Small intestine (tissue), 7 donors: ENCODE data around the gene KDM3A. TPM values are rescaled to one million over a fixed set of nuclear protein-coding genes. Genes with fewer than 3 reads are reported as not detected.

Experiments
- DNase-seq, 2 donors: peaks; one replicate each; pipeline versions ENCODE4 v3.0.0 to v3.0.0-alpha.2; 2013
- FAIRE-seq: peaks from 2 replicates; lab custom pipeline; 2012; peaks lifted over from hg19 to GRCh38; lab: Jason Lieb, UNC
- H3K27ac ChIP-seq, 3 donors: one replicate each; pipeline ENCODE4 v1.5.1; 2013; ENCODE audit warnings: low read length in 2 of 3, mild to moderate bottlenecking in 2 of 3, control low read depth in 1 of 3, inconsistent platforms in 1 of 3, low read depth in 1 of 3, moderate library complexity in 1 of 3
- H3K27me3 ChIP-seq, 3 donors: one replicate each; pipeline ENCODE4 v1.6.1; 2013; ENCODE audit warnings: low read length in 3 of 3, inconsistent platforms in 1 of 3; ENCODE audit not compliant: control insufficient read depth in 3 of 3, insufficient read depth in 3 of 3
- H3K36me3 ChIP-seq, 3 donors: one replicate each; pipeline ENCODE4 v1.6.1; 2013; ENCODE audit warnings: low read length in 3 of 3, inconsistent platforms in 1 of 3, low read depth in 1 of 3, mild to moderate bottlenecking in 1 of 3, moderate library complexity in 1 of 3; ENCODE audit not compliant: control insufficient read depth in 3 of 3, insufficient read depth in 2 of 3
- H3K4me1 ChIP-seq, 3 donors: one replicate each; pipeline ENCODE4 v1.6.1; 2013; ENCODE audit warnings: low read length in 2 of 3, inconsistent platforms in 1 of 3, low read depth in 1 of 3, mild to moderate bottlenecking in 1 of 3, moderate library complexity in 1 of 3; ENCODE audit not compliant: control insufficient read depth in 3 of 3, insufficient read depth in 2 of 3
- H3K4me3 ChIP-seq, 3 donors: one replicate each; pipeline ENCODE4 v1.5.1; 2013; ENCODE audit warnings: low read length in 3 of 3, control low read depth in 1 of 3, inconsistent platforms in 1 of 3, low read depth in 1 of 3, mild to moderate bottlenecking in 1 of 3, moderate library complexity in 1 of 3
- H3K9me3 ChIP-seq, 2 donors: one replicate each; pipeline ENCODE4 v1.6.1; 2013; ENCODE audit warnings: low read depth in 1 of 2, low read length in 1 of 2; ENCODE audit not compliant: control insufficient read depth in 2 of 2, insufficient read depth in 1 of 2
- WGBS, 3 donors: extraction: QIAGEN DNeasy Blood & Tissue Kit; methylation state at CpG; one replicate each; pipeline ENCODE4 v1.1.7; 2013; 5-methylcytosine and 5-hydroxymethylcytosine counted together
- polyA plus RNA-seq, 4 donors: library from polyadenylated mRNA; stranded (reverse) in 3 of 4; unstranded in 1 of 4; fragments of 200-250 nt in 3 of 4; fragments of 120-200 nt in 1 of 4; gene quantifications; one replicate each; pipeline versions ENCODE4 v1.2.1 to v1.2.3, GENCODE V29; 2013
- donor health status: healthy with polysubstance abuse.
- donor health status: control.
- donor health status: control.
- donor health status: Bipolar disorder and iron deficiency.
- donor health status: healthy.

KDM3A gene
- polyA plus RNA-seq, 4 donors, result 13.5 to 51.2 (median 35.7) TPM

DNA sequence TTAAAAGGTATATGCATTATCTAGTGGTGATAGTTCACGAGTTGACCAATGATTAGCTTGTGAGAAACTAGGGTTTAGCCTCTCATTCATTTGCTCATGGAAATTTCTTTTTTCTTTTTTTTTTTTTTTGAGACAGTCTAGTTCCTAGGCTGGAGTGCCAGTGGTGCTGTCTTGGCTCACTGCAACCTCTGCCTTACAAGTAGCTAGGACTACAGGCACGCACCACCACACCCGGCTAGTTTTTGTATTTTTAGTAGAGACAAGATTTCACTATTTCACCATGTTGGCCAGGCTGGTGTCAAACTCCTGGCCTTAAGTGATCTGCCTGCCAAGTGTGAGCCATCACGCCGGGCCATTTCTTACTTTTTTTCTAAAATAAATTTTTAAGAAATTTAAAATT is 14.0 kb downstream of the KDM3A start:
- Histone ChIP-seq H3K27me3 (no peaks in the 10 kb centered on the region), H3K4me1 (peaks cover 6 to 8% (median 7%) of the 10 kb centered on the region in 3 donors), H3K9me3 (no peaks in the 10 kb centered on the region), H3K4me3 (no peak overlapping the region), H3K36me3 (peaks cover 15 to 34% (median 19%) of the 10 kb centered on the region in 3 donors), H3K27ac (no peak overlapping the region)
- DNase-seq (no peak), FAIRE-seq (no peak)
- WGBS, 3 donors, result 91 to 97% (median 95%) methylated on average over 5 of the region's 5 CpGs

DNA sequence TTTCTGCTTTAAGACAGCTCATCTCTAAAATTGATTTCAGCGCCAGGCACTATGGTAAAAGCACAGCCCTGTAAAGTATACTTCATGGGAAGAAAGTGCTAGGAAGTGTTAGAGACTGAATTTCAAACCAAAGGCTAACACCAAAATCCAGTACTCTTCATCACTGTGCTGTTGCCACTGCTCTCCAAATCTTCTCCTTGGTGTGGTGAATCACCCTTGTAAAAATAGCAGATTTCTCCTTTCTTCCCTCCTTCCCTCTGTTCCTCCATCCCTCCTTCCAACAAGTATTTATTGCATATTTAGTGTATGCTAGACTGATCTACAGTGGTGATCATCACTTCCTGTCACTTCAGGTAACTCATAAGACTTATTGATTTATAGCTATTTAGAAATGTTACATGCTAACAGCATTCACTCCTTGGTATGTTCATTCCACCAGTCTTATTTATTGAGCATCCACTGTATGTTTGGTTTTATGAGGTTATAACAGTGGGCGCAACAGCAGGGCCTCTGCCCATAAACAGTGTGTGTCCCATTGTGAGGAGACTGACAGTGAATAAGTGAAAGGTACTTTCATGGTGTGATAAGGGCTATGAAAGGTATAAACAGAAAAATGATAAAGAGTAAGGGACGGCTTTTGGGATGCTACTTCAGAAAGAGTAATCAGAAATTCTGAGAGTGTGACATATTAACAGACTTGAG is 20.0 kb downstream of the KDM3A start:
- no peak overlapping the region for H3K4me3 ChIP-seq
- DNase-seq (no peak), FAIRE-seq (no peak)
- 97 to 99% (median 98%) methylated on average over 3 of the region's 3 CpGs for WGBS, 3 donors
- H3K9me3 ChIP-seq, result no peaks in the 10 kb centered on the region
- H3K27ac ChIP-seq, result no peak overlapping the region
- H3K27me3 ChIP-seq, result no peaks in the 10 kb centered on the region
- H3K4me1 ChIP-seq, result peaks cover 0 to 3% (median 0%) of the 10 kb centered on the region in 3 donors
- H3K36me3 ChIP-seq, result peaks cover 17 to 42% (median 33%) of the 10 kb centered on the region in 3 donors

DNA sequence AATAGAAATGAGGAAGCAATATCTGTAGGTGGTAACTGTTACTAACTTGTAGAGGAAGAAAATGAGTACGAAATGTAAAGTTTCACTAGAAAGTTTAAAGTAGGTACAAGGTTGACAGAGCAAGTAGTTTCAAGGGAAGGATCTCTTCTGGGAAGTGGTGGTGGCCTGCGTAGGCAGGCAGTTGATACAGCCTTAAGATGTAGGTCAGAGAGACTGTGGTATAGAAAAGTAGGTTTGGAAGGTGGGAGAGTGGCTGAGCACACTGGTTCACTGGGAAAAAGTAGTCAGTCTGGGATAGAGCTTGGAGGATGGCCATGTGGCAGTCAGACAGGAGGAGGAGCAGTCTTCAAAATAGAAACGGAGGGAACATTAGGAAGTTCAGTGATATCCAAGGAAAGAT is 23.5 kb downstream of the KDM3A start:
- DNase-seq, result no peak
- Histone ChIP-seq H3K9me3 (no peaks in the 10 kb centered on the region), H3K27me3 (no peaks in the 10 kb centered on the region), H3K27ac (no peak overlapping the region), H3K36me3 (peaks cover 6 to 34% (median 27%) of the 10 kb centered on the region in 3 donors), H3K4me3 (no peak overlapping the region), H3K4me1 (peaks cover 0 to 3% (median 0%) of the 10 kb centered on the region in 3 donors)
- 79 to 88% (median 87%) methylated on average over 3 of the region's 3 CpGs for WGBS, 3 donors
- no peak for FAIRE-seq

DNA sequence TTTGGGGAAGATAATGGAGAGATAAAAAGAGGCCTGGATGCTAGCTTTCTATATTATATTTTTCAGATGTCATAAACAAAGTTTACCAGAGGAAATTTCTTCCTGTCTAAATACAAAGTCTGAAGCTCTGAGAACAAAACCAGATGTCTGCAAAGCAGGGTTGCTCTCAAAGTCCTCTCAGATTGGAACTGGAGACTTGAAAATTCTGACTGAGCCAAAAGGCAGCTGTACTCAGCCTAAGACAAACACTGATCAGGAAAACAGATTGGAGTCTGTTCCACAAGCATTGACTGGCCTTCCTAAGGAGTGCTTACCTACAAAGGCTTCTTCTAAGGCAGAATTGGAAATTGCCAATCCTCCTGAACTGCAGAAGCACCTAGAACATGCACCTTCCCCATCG is 25.1 kb downstream of the KDM3A start:
- Histone ChIP-seq H3K4me1 (no peaks in the 10 kb centered on the region), H3K9me3 (no peaks in the 10 kb centered on the region), H3K36me3 (peaks cover 9 to 26% (median 25%) of the 10 kb centered on the region in 3 donors), H3K27ac (no peak overlapping the region), H3K4me3 (no peak overlapping the region), H3K27me3 (no peaks in the 10 kb centered on the region)
- DNase-seq (no peak), FAIRE-seq (no peak)
- 83 to 84% (median 84%) methylated on average over 1 of the region's 1 CpG for WGBS, 3 donors

DNA sequence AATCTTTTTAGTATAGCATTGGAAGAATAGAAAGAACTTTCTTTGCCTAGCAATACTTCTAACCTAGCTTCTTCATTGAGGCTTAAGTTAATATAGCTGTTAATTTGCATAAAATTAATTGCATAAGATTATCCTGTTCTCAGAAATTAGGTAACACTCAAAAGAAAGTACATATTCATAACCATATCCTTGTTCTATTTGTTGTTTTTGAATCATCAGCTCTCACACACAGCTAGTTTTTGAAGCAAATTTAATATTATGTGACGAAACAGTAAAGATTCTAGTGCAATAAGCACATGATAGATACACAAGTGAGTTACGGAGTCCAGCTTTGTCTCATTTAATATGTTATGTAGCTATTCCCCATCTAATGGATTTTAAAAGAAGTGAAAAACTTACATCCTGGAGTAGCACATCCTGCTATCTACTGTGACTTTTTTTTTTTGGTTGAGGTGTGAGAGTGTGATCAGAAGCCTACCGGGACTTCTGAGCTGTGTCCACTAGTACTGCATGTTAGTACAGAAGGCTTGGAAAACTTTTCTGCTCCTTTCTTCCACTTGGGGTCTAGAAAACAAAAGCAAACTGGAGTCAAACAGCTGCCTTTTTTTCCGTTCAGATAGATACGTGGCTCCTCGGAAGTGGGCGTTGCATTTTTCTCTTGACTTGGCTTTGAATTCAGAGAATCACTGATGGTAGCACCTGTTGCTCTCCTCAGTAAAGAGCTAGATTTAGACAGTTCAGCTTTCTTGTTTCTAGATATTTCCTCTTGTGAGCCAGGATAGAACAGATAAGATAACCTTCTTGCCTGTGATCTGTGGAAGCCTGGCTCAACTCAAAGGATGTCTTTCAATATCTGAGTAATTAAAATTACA is 27.2 kb downstream of the KDM3A start:
- FAIRE-seq, result no peak
- H3K4me3 ChIP-seq, result no peak overlapping the region
- no peaks in the 10 kb centered on the region for H3K4me1 ChIP-seq
- no peaks in the 10 kb centered on the region for H3K27me3 ChIP-seq
- no peak for DNase-seq
- no peak overlapping the region for H3K27ac ChIP-seq
- peaks cover 11 to 30% (median 23%) of the 10 kb centered on the region in 3 donors for H3K36me3 ChIP-seq
- no peaks in the 10 kb centered on the region for H3K9me3 ChIP-seq
- 85 to 96% (median 89%) methylated on average over 7 of the region's 7 CpGs for WGBS, 3 donors

DNA sequence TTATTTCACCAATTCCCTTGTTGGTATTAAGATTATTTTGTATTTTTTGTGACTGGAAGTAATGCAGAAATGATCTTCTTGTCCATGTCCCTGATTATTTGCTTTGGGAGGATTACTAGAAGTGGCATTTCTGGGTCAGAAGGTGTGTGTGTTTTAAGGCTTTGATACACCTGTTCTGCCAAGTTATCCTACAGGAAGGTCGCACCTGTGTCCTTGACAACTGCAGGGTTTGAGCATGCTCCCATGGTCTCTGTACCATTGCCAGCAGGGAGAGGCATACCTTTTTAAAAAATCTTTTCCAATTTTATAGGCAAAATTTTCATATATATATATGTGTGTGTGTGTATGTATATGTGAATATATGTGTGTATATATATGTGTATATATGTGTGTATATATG is 29.7 kb downstream of the KDM3A start:
- no peak overlapping the region for H3K27ac ChIP-seq
- no peaks in the 10 kb centered on the region for H3K27me3 ChIP-seq
- H3K4me3 ChIP-seq, result no peak overlapping the region
- FAIRE-seq (no peak), DNase-seq (no peak)
- H3K4me1 ChIP-seq, result no peaks in the 10 kb centered on the region
- 69 to 91% (median 84%) methylated on average over 1 of the region's 1 CpG for WGBS, 3 donors
- no peaks in the 10 kb centered on the region for H3K9me3 ChIP-seq
- peaks cover 15 to 28% (median 23%) of the 10 kb centered on the region in 3 donors for H3K36me3 ChIP-seq

DNA sequence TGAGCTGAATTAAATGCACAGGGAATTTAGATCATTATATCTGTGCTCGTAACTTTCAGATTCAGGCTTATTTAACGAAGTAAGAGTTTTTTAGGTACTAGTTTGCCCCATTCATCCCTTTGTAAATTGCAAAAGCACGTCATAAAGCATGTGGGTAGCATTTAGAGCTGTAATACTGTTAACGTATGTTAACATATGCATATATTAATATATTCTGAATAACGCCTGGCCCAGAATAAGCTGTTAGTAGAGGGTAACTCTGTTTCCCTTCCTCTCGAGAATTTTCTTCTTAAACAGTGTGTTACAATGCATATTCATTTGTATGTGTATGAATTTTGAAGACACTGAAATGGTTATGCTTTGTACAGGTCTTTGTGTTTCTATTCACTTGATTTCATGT is 30.5 kb downstream of the KDM3A start:
- Histone ChIP-seq H3K27me3 (no peaks in the 10 kb centered on the region), H3K4me1 (no peaks in the 10 kb centered on the region), H3K4me3 (no peak overlapping the region), H3K36me3 (peaks cover 15 to 28% (median 19%) of the 10 kb centered on the region in 3 donors), H3K27ac (no peak overlapping the region), H3K9me3 (no peaks in the 10 kb centered on the region)
- FAIRE-seq (no peak), DNase-seq (no peak)
- 94 to 97% (median 95%) methylated on average over 6 of the region's 6 CpGs for WGBS, 3 donors

DNA sequence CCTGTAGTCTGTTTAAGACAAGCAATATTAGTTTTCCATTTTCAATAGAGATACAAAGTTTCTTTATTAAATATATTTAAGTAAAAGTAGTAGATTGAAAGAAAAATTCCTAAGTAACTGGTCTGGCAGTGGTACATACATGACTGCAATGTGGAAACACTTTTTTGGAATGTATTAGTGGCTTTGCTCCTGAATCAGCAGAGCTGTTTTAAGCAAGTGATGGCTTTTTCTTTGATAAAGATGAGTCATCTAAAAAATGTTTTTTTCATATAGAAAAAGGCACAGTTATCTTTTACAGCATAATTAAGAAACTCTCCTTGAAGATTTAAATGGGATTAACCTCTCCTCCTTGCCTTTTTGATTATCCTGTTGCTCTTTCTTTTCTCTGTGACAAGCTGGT is 34.9 kb downstream of the KDM3A start:
- no peak for DNase-seq
- FAIRE-seq, result no peak
- Histone ChIP-seq H3K36me3 (peaks cover 25 to 38% (median 30%) of the 10 kb centered on the region in 3 donors), H3K27me3 (no peaks in the 10 kb centered on the region), H3K4me3 (no peak overlapping the region), H3K27ac (no peak overlapping the region), H3K4me1 (no peaks in the 10 kb centered on the region), H3K9me3 (no peaks in the 10 kb centered on the region)
